Testis (tissue), 2 donors: ENCODE data around the gene NLRP1.

ENCODE experiments used
- POLR2A ChIP-seq: fragments of 450-650 bp; IDR thresholded peaks from one replicate; pipeline ENCODE4 v1.6.1; 2017; ENCODE audit warnings: antibody characterized with exemption, mild to moderate bottlenecking, moderate library complexity
- TF ChIP-seq, protein P1 (sequence below), 3 experiments: fragments of 450-650 bp in 2 of 3; fragments of 200-600 bp in 1 of 3; sonication (generic) in 1 of 3; IDR thresholded peaks; one replicate each; pipeline ENCODE4 v1.5.1; 2016 to 2019; ENCODE audit warnings: antibody characterized with exemption in 3 of 3, mild to moderate bottlenecking in 2 of 3, moderate library complexity in 1 of 3

DNA sequence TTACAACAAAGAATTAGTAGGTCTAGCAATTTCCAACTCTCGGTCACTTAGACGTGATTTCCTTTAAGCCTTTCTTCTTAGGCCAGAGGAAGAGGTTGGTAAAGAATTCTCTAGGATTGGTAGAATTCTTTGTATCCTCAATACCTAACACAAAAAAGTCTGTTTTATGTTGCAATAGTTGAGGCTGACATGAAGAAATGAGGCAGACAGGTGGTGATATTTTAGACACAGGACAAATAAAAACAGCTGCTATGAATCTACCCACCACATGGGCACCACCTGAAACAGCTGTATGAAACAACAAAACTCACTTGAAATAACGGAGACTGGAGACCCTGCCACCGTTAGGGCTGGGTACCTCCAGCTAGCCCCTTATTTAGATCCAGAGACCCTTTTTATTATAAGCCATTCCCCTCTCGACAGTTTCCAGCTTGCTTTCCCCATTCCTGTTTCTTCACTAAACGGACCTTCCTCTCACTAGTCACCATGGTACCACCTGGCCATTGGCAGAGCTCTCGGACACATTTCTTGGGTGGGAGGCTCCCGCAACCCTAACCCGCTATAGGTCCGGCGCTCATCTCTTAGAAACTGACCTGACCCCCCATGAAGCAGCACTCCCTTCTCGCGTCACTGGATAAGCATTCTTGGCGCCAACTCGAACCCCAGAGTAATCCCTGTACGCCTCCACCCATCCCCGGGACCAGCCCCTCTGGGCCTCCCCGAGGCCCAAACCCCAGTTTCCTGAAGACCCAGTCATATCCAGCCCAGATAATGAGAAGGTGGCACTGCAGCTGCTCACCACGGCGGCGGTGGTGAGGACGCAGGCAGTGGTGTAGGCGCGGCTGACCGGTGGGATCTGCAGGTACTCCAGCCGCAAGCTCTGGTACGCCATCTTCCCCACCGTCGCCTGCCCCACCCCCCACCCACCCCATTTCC lies 98.8 kb downstream of the NLRP1 start, which contains the start of gene DERL2:
- TF ChIP-seq, protein P1, sequence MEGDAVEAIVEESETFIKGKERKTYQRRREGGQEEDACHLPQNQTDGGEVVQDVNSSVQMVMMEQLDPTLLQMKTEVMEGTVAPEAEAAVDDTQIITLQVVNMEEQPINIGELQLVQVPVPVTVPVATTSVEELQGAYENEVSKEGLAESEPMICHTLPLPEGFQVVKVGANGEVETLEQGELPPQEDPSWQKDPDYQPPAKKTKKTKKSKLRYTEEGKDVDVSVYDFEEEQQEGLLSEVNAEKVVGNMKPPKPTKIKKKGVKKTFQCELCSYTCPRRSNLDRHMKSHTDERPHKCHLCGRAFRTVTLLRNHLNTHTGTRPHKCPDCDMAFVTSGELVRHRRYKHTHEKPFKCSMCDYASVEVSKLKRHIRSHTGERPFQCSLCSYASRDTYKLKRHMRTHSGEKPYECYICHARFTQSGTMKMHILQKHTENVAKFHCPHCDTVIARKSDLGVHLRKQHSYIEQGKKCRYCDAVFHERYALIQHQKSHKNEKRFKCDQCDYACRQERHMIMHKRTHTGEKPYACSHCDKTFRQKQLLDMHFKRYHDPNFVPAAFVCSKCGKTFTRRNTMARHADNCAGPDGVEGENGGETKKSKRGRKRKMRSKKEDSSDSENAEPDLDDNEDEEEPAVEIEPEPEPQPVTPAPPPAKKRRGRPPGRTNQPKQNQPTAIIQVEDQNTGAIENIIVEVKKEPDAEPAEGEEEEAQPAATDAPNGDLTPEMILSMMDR (IDR thresholded peaks at IDR 0.05), result no peak
- TF ChIP-seq POLR2A, result no peak
